ENCODE data around the gene MAB21L1. TPM values are rescaled to one million over a fixed set of nuclear protein-coding genes. Genes with fewer than 3 reads are reported as not detected.

MAB21L1 gene
- total and polyA plus RNA-seq, 12 donors: 0.08 to 0.49 (median 0.26) TPM; not detected in 1

DNA sequence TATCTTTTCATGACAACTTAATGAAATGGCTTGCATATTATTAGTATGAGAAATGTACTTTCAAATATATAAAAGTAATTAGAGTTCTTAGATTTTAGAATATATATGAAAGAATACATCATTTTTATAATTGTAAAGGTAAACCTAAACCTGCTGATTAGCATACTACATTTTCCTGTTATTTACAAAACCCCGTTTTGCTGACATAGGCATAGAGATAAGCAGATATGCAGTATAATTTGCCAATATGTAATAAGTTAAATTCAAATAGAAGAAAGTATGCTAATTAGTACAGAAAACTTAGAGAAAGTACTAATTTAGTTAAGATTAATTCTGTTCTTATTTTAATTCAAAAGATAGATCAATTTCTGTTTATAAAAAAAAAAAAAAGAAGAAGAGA is 21.5 kb downstream of the MAB21L1 start:
- Histone ChIP-seq H3K4me3 (no peak overlapping the region), H3K27ac (no peak overlapping the region), H3K4me1 (no peaks in the 10 kb centered on the region), H3K9me3 (no peaks in the 10 kb centered on the region), H3K36me3 (peaks cover 0 to 21% (median 0%) of the 10 kb centered on the region in 9 donors), H3K27me3 (no peaks in the 10 kb centered on the region)
- ATAC-seq (no peak), DNase-seq (no peak)
- 88 to 91% methylated on average over 1 of the region's 1 CpG for WGBS, 2 donors
- intact Hi-C loops (cut with DNase I): no loop called here
- TF ChIP-seq CTCF (IDR thresholded peaks at IDR 0.05): no peak

GRCh38 chr13:35449821-35450220 is 26.7 kb downstream of the MAB21L1 start:
- intact Hi-C loops (cut with DNase I): no loop called here
- H3K27ac ChIP-seq: no peak overlapping the region
- peaks cover 0 to 21% (median 0%) of the 10 kb centered on the region in 9 donors for H3K36me3 ChIP-seq
- WGBS, 2 donors: 95 to 97% methylated on average over 2 of the region's 2 CpGs
- ATAC-seq (no peak), DNase-seq (no peak)
- H3K4me3 ChIP-seq: no peak overlapping the region
- H3K4me1 ChIP-seq: no peaks in the 10 kb centered on the region
- TF ChIP-seq CTCF (IDR thresholded peaks at IDR 0.05): no peak
- H3K9me3 ChIP-seq: no peaks in the 10 kb centered on the region
- H3K27me3 ChIP-seq: no peaks in the 10 kb centered on the region

DNA sequence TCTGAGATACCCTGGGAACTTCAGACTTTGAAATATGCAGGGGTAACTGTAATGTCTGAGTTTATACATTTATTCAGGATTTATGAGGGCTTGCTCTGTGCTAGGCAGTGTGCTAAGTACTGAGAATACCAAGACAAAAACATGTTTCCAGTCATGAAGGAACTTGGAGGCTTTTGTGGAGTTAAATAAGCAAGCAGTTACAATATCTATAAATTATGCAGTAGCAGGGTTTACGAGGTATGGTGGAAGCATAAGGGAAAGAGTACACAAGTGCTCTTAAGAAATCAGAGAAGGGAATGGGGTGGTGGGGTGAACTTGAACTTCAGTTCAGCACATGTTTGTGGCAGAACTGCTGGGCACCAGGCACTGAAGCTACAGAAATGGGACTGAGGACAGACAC is 28.0 kb downstream of the MAB21L1 start:
- H3K4me3 ChIP-seq: no peak overlapping the region
- no peak for ATAC-seq
- 92 to 93% methylated on average over 1 of the region's 1 CpG for WGBS, 2 donors
- no peak overlapping the region for H3K27ac ChIP-seq
- no peaks in the 10 kb centered on the region for H3K4me1 ChIP-seq
- DNase-seq: no peak
- peaks cover 0 to 15% (median 0%) of the 10 kb centered on the region in 9 donors for H3K36me3 ChIP-seq
- no peaks in the 10 kb centered on the region for H3K27me3 ChIP-seq
- H3K9me3 ChIP-seq: no peaks in the 10 kb centered on the region
- intact Hi-C loops (cut with DNase I): no loop called here
- no peak for TF ChIP-seq CTCF (IDR thresholded peaks at IDR 0.05)
